ENCODE data around the gene BABAM2.
"Not testable (repeated sequence)": the region's sequence is repeated elsewhere in the genome, so short reads cannot be mapped to it uniquely, and the experiment has no call there.

BABAM2 gene

GRCh38 chr2:27953077-27953476, 62.5 kb downstream of the BABAM2 start:
- no peak for DNase-seq

GRCh38 chr2:27954221-27954673, 63.7 kb downstream of the BABAM2 start:
- peak; percentile 61 for DNase-seq

- DNase-seq = peak; percentile 99
Observed at GRCh38 chr2:27954771-27955383, 64.3 kb downstream of the BABAM2 start.

GRCh38 chr2:27955384-27956161, 65.0 kb downstream of the BABAM2 start:
- no peak for DNase-seq

GRCh38 chr2:27956888-27957287, 66.4 kb downstream of the BABAM2 start:
- DNase-seq = peak; percentile 66

- DNase-seq = no peak
Observed at GRCh38 chr2:27958711-27959378, 68.3 kb downstream of the BABAM2 start.

GRCh38 chr2:27959496-27959895, 69.0 kb downstream of the BABAM2 start:
- peak; percentile 89 for DNase-seq

- DNase-seq = peak; percentile 97
Observed at GRCh38 chr2:27960237-27960912, 69.8 kb downstream of the BABAM2 start.

GRCh38 chr2:27962006-27962405, 71.5 kb downstream of the BABAM2 start:
- DNase-seq = peak; percentile 74

- no peak for DNase-seq
Observed at GRCh38 chr2:27963472-27963871, 72.9 kb downstream of the BABAM2 start.

GRCh38 chr2:27964067-27964466, 73.5 kb downstream of the BABAM2 start:
- DNase-seq = no peak

- no peak for DNase-seq
Observed at GRCh38 chr2:27965841-27966240, 75.3 kb downstream of the BABAM2 start.

- peak; percentile 65 for DNase-seq
Observed at GRCh38 chr2:27966466-27966865, 75.9 kb downstream of the BABAM2 start.

- DNase-seq = no peak
Observed at GRCh38 chr2:27967076-27967475, 76.5 kb downstream of the BABAM2 start.

GRCh38 chr2:27968045-27968444, 77.5 kb downstream of the BABAM2 start:
- DNase-seq = not testable (repeated sequence)

- DNase-seq = not testable (repeated sequence)
Observed at GRCh38 chr2:27968957-27969356, 78.4 kb downstream of the BABAM2 start.

- no peak for DNase-seq
Observed at GRCh38 chr2:27972311-27972710, 81.8 kb downstream of the BABAM2 start.

GRCh38 chr2:27973592-27973991, 83.1 kb downstream of the BABAM2 start:
- peak; percentile 42 for DNase-seq

GRCh38 chr2:27976308-27976707, 85.8 kb downstream of the BABAM2 start:
- DNase-seq = no peak

GRCh38 chr2:27977731-27978312, 87.3 kb downstream of the BABAM2 start:
- DNase-seq = peak; percentile 98

GRCh38 chr2:27978761-27979160, 88.2 kb downstream of the BABAM2 start:
- DNase-seq = not testable (repeated sequence)

GRCh38 chr2:27980242-27980641, 89.7 kb downstream of the BABAM2 start:
- DNase-seq = no peak

- no peak for DNase-seq
Observed at GRCh38 chr2:27984153-27984552, 93.6 kb downstream of the BABAM2 start.

Measured in fibroblast of skin of right biceps (primary cell).